IPS-11a (cell line): ENCODE measurements around the gene AHRR.
"Not testable (repeated sequence)": the region's sequence is repeated elsewhere in the genome, so short reads cannot be mapped to it uniquely, and the experiment has no call there.

Experiments used
- H3K4me3 ChIP-seq: one replicate; pipeline ENCODE4 v1.5.1; 2013; ENCODE audit warnings: low read depth, low read length, control low read depth

Gene AHRR

GRCh38 chr5:410911-411517 lies 89.5 kb downstream of the AHRR start:
- no peak overlapping the region for H3K4me3 ChIP-seq

GRCh38 chr5:411728-412127 lies 90.2 kb downstream of the AHRR start:
- H3K4me3 ChIP-seq: no peak overlapping the region

- not testable (repeated sequence) for H3K4me3 ChIP-seq
Measured at GRCh38 chr5:414991-415927, 93.7 kb downstream of the AHRR start.

- H3K4me3 ChIP-seq: no peak overlapping the region
Measured at GRCh38 chr5:415928-416635, 94.6 kb downstream of the AHRR start.

- no peak overlapping the region for H3K4me3 ChIP-seq
Measured at GRCh38 chr5:416636-416960, 95.1 kb downstream of the AHRR start.

GRCh38 chr5:417301-418161 lies 96.0 kb downstream of the AHRR start:
- H3K4me3 ChIP-seq: no peak overlapping the region

GRCh38 chr5:418162-419121 lies 96.9 kb downstream of the AHRR start:
- no peak overlapping the region for H3K4me3 ChIP-seq

GRCh38 chr5:419970-420369 lies 98.5 kb downstream of the AHRR start:
- H3K4me3 ChIP-seq: no peak overlapping the region

GRCh38 chr5:420632-421286 lies 99.2 kb downstream of the AHRR start:
- H3K4me3 ChIP-seq: no peak overlapping the region

- no peak overlapping the region for H3K4me3 ChIP-seq
Measured at GRCh38 chr5:421287-421880, 99.9 kb downstream of the AHRR start.

GRCh38 chr5:421901-422300 lies 100.4 kb downstream of the AHRR start:
- no peak overlapping the region for H3K4me3 ChIP-seq

- H3K4me3 ChIP-seq: no peak overlapping the region
Measured at GRCh38 chr5:422323-423232, 101.1 kb downstream of the AHRR start.

- H3K4me3 ChIP-seq: no peak overlapping the region
Measured at GRCh38 chr5:423233-423565, 101.7 kb downstream of the AHRR start.

GRCh38 chr5:423626-424261 lies 102.2 kb downstream of the AHRR start:
- no peak overlapping the region for H3K4me3 ChIP-seq

GRCh38 chr5:424301-425110 lies 103.0 kb downstream of the AHRR start:
- H3K4me3 ChIP-seq: no peak overlapping the region

GRCh38 chr5:425714-426113 lies 104.2 kb downstream of the AHRR start:
- H3K4me3 ChIP-seq: no peak overlapping the region
